HFFc6 (cell line): ENCODE measurements around the gene RBM22. TPM values are rescaled to one million over a fixed set of nuclear protein-coding genes. Genes with fewer than 3 reads are reported as not detected.
"Not testable (repeated sequence)": the region's sequence is repeated elsewhere in the genome, so short reads cannot be mapped to it uniquely, and the experiment has no call there.

Source experiments
- DNase-seq: peaks from one replicate; pipeline ENCODE4 v3.0.0-alpha.2; 2018
- H3K27ac Mint-ChIP-seq: 2 replicates; pipeline ENCODE4 v1.8.0; 2020; ENCODE audit warnings: mild to moderate bottlenecking, mixed read lengths
- H3K27me3 Mint-ChIP-seq: 2 replicates; pipeline ENCODE4 v1.8.0; 2021; ENCODE audit warnings: mild to moderate bottlenecking, moderate library complexity, mixed read lengths; ENCODE audit not compliant: insufficient read depth
- H3K36me3 Mint-ChIP-seq: 2 replicates; pipeline ENCODE4 v1.8.0; 2021; ENCODE audit warnings: low read depth, mixed read lengths
- H3K4me1 Mint-ChIP-seq: 2 replicates; pipeline ENCODE4 v1.8.0; 2020; ENCODE audit warnings: low read depth, mixed read lengths
- H3K4me3 Mint-ChIP-seq: 2 replicates; pipeline ENCODE4 v1.8.0; 2020; ENCODE audit warnings: mild to moderate bottlenecking, moderate library complexity, mixed read lengths
- H3K9me3 Mint-ChIP-seq: 2 replicates; pipeline ENCODE4 v1.8.0; 2020; ENCODE audit warnings: mild to moderate bottlenecking, mixed read lengths
- CTCF ChIP-seq: fragments of 200-600 bp; sonication (generic); IDR thresholded peaks from 2 replicates; pipeline ENCODE4 v1.5.0; 2021; ENCODE audit warnings: antibody characterized with exemption, mild to moderate bottlenecking
- long read RNA-seq: library from polyadenylated mRNA; unstranded; transcript quantifications from one replicate; pipeline ENCODE4 v2.0.0, GENCODE V29; 2019
- total RNA-seq, 6 experiments: library from RNA; stranded (reverse); fragmentation: NEBNext Ultra II Directional; extraction: Animal tissue kit (Norgen Biotek cat#: 25700); gene quantifications; 2 replicates in 1 of 6; 3 replicates in 5 of 6; pipeline ENCODE4 v1.2.3, GENCODE V29; 2021

The RBM22 gene
- 10 to 100 TPM; 32.6 to 40.2 (median 35.4) TPM for total RNA-seq
- long read RNA-seq, transcript RBM22-201 (11 exons, 2,342 nt) = major isoform, 27 of 34 reads
- long read RNA-seq, partial matches to known transcripts = 2 of 34 reads
- long read RNA-seq, other reads (novel, unspliced or antisense) = 3 of 34 reads

GRCh38 chr5:150700594-150701377 lies at the start of gene RBM22:
Gene RBM22 (minus strand): TSS chr5:150701062. CDS start chr5:150700985, 77 bp downstream.
- peaks cover 18% of the 10 kb centered on the region for H3K36me3 Mint-ChIP-seq
- H3K27me3 Mint-ChIP-seq = no peaks in the 10 kb centered on the region
- H3K9me3 Mint-ChIP-seq = no peaks in the 10 kb centered on the region
- H3K27ac Mint-ChIP-seq = no peak within 1 kb of the TSS
- H3K4me1 Mint-ChIP-seq = peaks cover 13% of the 10 kb centered on the region; the same call in 1 of the 2 replicates
- DNase-seq = peak; percentile 77
- H3K4me3 Mint-ChIP-seq = no peak within 1 kb of the TSS
- TF ChIP-seq CTCF = peak; percentile 88

GRCh38 chr5:150750469-150750868 lies 49.6 kb upstream of the RBM22 start:
- no peak overlapping the region for H3K4me3 Mint-ChIP-seq
- peaks cover 32% of the 10 kb centered on the region for H3K36me3 Mint-ChIP-seq
- H3K9me3 Mint-ChIP-seq = no peaks in the 10 kb centered on the region
- H3K27me3 Mint-ChIP-seq = no peaks in the 10 kb centered on the region
- no peak for DNase-seq
- peak overlapping the region; percentile 36; the same call in 1 of the 2 replicates for H3K27ac Mint-ChIP-seq
- no peak for TF ChIP-seq CTCF
- H3K4me1 Mint-ChIP-seq = peaks cover 33% of the 10 kb centered on the region

- not testable (repeated sequence) for H3K27ac Mint-ChIP-seq, H3K4me3 Mint-ChIP-seq, H3K27me3 Mint-ChIP-seq, DNase-seq, H3K9me3 Mint-ChIP-seq
- H3K4me1 Mint-ChIP-seq = peaks cover 14% of the 10 kb centered on the region; the same call in 1 of the 2 replicates
- H3K36me3 Mint-ChIP-seq = peaks cover 32% of the 10 kb centered on the region
Measured at GRCh38 chr5:150743142-150743488, 42.3 kb upstream of the RBM22 start.

GRCh38 chr5:150742455-150743141 lies 41.7 kb upstream of the RBM22 start:
- H3K4me3 Mint-ChIP-seq, H3K27ac Mint-ChIP-seq, H3K9me3 Mint-ChIP-seq, DNase-seq, H3K27me3 Mint-ChIP-seq: not testable (repeated sequence)
- Mint-ChIP-seq H3K36me3 (peaks cover 33% of the 10 kb centered on the region), H3K4me1 (peaks cover 14% of the 10 kb centered on the region; the same call in 1 of the 2 replicates)

- Mint-ChIP-seq H3K4me1 (peaks cover 14% of the 10 kb centered on the region; the same call in 1 of the 2 replicates), H3K9me3 (no peaks in the 10 kb centered on the region), H3K36me3 (peaks cover 49% of the 10 kb centered on the region), H3K27me3 (no peaks in the 10 kb centered on the region), H3K4me3 (no peak overlapping the region), H3K27ac (no peak overlapping the region)
- no peak for TF ChIP-seq CTCF
- no peak for DNase-seq
Measured at GRCh38 chr5:150740992-150741391, 40.1 kb upstream of the RBM22 start.

- Mint-ChIP-seq H3K27ac (no peak overlapping the region), H3K27me3 (no peaks in the 10 kb centered on the region), H3K4me1 (peaks cover 14% of the 10 kb centered on the region; the same call in 1 of the 2 replicates), H3K9me3 (no peaks in the 10 kb centered on the region), H3K36me3 (peaks cover 64% of the 10 kb centered on the region), H3K4me3 (no peak overlapping the region)
- no peak for TF ChIP-seq CTCF
- no peak for DNase-seq
Measured at GRCh38 chr5:150738862-150739261, 38.0 kb upstream of the RBM22 start.
